IPS-18c (cell line): ENCODE data around the gene PGBD2.
A peak's percentile ranks its signal among the peaks of the same experiment; 100 is the strongest.
"Not testable (repeated sequence)": the region's sequence is repeated elsewhere in the genome, so short reads cannot be mapped to it uniquely, and the experiment has no call there.

Source experiments
- H3K4me3 ChIP-seq: 2 replicates; pipeline ENCODE4 v1.7.0; 2013; ENCODE audit warnings: low read depth, mild to moderate bottlenecking, low read length, moderate library complexity; ENCODE audit not compliant: insufficient read depth
- H3K9me3 ChIP-seq: one replicate; pipeline ENCODE4 v1.6.1; 2013; ENCODE audit warnings: mild to moderate bottlenecking, low read length, moderate library complexity; ENCODE audit not compliant: control insufficient read depth, insufficient read depth

Gene PGBD2

GRCh38 chr1:248906009-248906752, at the start of gene PGBD2:
TSS of gene PGBD2 (plus strand) at chr1:248906235. CDS start at chr1:248913863, 7,628 bp downstream.
- Histone ChIP-seq H3K9me3 (peaks cover 2% of the 10 kb centered on the region), H3K4me3 (peak within 1 kb of the TSS; percentile 93)

- peaks cover 2% of the 10 kb centered on the region for H3K9me3 ChIP-seq
- H3K4me3 ChIP-seq, result peak overlapping the region; percentile 74; the same call in 1 of the 2 replicates
Observed at GRCh38 chr1:248857201-248857600, 48.8 kb upstream of the PGBD2 start.

- Histone ChIP-seq H3K9me3 (peaks cover 2% of the 10 kb centered on the region), H3K4me3 (peak overlapping the region; percentile 74)
Observed at GRCh38 chr1:248857749-248858095, 48.3 kb upstream of the PGBD2 start.

GRCh38 chr1:248858096-248858890, 47.7 kb upstream of the PGBD2 start:
- H3K4me3 ChIP-seq, result peak overlapping the region; percentile 74
- peaks cover 2% of the 10 kb centered on the region for H3K9me3 ChIP-seq

- peak within 1 kb of the TSS; percentile 74 for H3K4me3 ChIP-seq
Observed at GRCh38 chr1:248858891-248859889, 46.8 kb upstream of the PGBD2 start, which contains the start of gene ZNF692. TSS of gene ZNF692 (minus strand) at chr1:248859085. CDS start at chr1:248858309, 776 bp downstream.

GRCh38 chr1:248860007-248860406, 46.0 kb upstream of the PGBD2 start:
- Histone ChIP-seq H3K4me3 (no peak overlapping the region), H3K9me3 (no peaks in the 10 kb centered on the region)

More at GRCh38 chr1:248858891-248859889, 46.8 kb upstream of the PGBD2 start, which contains the start of gene ZNF692:
- no peaks in the 10 kb centered on the region for H3K9me3 ChIP-seq

GRCh38 chr1:248861616-248862015, 44.4 kb upstream of the PGBD2 start:
- no peaks in the 10 kb centered on the region for H3K9me3 ChIP-seq
- H3K4me3 ChIP-seq, result no peak overlapping the region

- peak overlapping the region; percentile 87 for H3K4me3 ChIP-seq
- H3K9me3 ChIP-seq, result no peaks in the 10 kb centered on the region
Observed at GRCh38 chr1:248862695-248862997, 43.4 kb upstream of the PGBD2 start.

GRCh38 chr1:248862998-248863881, 42.8 kb upstream of the PGBD2 start:
- H3K4me3 ChIP-seq, result peak overlapping the region; percentile 87
- no peaks in the 10 kb centered on the region for H3K9me3 ChIP-seq

GRCh38 chr1:248871837-248872401, 34.1 kb upstream of the PGBD2 start:
- Histone ChIP-seq H3K9me3 (no peaks in the 10 kb centered on the region), H3K4me3 (peak overlapping the region; percentile 99; the same call in 1 of the 2 replicates)

GRCh38 chr1:248872752-248873408, 33.2 kb upstream of the PGBD2 start:
- H3K9me3 ChIP-seq, result no peaks in the 10 kb centered on the region
- peak overlapping the region; percentile 99 for H3K4me3 ChIP-seq

GRCh38 chr1:248873409-248873992, 32.5 kb upstream of the PGBD2 start:
- peak overlapping the region; percentile 99 for H3K4me3 ChIP-seq

GRCh38 chr1:248873993-248874533, 32.0 kb upstream of the PGBD2 start:
- H3K4me3 ChIP-seq, result peak overlapping the region; percentile 99
- no peaks in the 10 kb centered on the region for H3K9me3 ChIP-seq

More at GRCh38 chr1:248873409-248873992, 32.5 kb upstream of the PGBD2 start:
- H3K9me3 ChIP-seq, result no peaks in the 10 kb centered on the region

- Histone ChIP-seq H3K9me3 (no peaks in the 10 kb centered on the region), H3K4me3 (no peak overlapping the region)
Observed at GRCh38 chr1:248881261-248881660, 24.8 kb upstream of the PGBD2 start.

- H3K4me3 ChIP-seq, H3K9me3 ChIP-seq: not testable (repeated sequence)
Observed at GRCh38 chr1:248882427-248882826, 23.6 kb upstream of the PGBD2 start.
